ENCODE results near the gene DUSP28.
"Not testable (repeated sequence)": the region's sequence is repeated elsewhere in the genome, so short reads cannot be mapped to it uniquely, and the experiment has no call there.

Gene DUSP28

GRCh38 chr2:240559286-240559685 is 871 bp upstream of the DUSP28 start:
- H3K27me3 ChIP-seq (replicated peaks in 2 of 5; ENCODE audit: control insufficient read depth in 4 of 5, insufficient read depth in 5 of 5, low read length in 4 of 5): no peaks in the 10 kb centered on the region
- peaks cover 0 to 24% (median 6%) of the 10 kb centered on the region in 4 experiments for H3K36me3 ChIP-seq (ENCODE audit: control insufficient read depth in 4 of 4, insufficient read depth in 4 of 4, low read length in 3 of 4)
- CTCF ChIA-PET: interaction anchor here (1.0 kb wide), 1 partner anchor 45 kb away, joined by 3 read pairs; no protein-coding TSS in a partner anchor
- WGBS (ENCODE audit: insufficient coverage): 100% methylated on average over 2 of the region's 3 CpGs
- H3K4me1 ChIP-seq (ENCODE audit: control extremely low read depth in 1 of 4, control insufficient read depth in 4 of 4, insufficient read depth in 4 of 4, low read length in 3 of 4): peaks cover 9 to 54% (median 38%) of the 10 kb centered on the region in 4 experiments
- DNase-seq: no peak
- no peaks in the 10 kb centered on the region for H3K9me3 ChIP-seq (ENCODE audit: control extremely low read depth in 1 of 5, control insufficient read depth in 4 of 5, insufficient read depth in 2 of 5, low read depth in 1 of 5, low read length in 4 of 5)
- H3K27ac ChIP-seq (ENCODE audit: insufficient read depth in 1 of 2, low read depth in 1 of 2, low read length in 2 of 2, poor library complexity in 1 of 2, severe bottlenecking in 2 of 2): no peak overlapping the region
- POLR2A ChIA-PET: no interaction called here
- H3K4me3 ChIP-seq (ENCODE audit: control insufficient read depth in 1 of 7, extremely low read depth in 1 of 7, insufficient read depth in 4 of 7, low read depth in 2 of 7, low read length in 6 of 7): peak overlapping the region in 4 of 7 experiments; percentile 64 to 81 (median 75)

GRCh38 chr2:240560480-240561324 is 545 bp downstream of the DUSP28 start:
- CTCF ChIA-PET: interaction anchor here (1.1 kb wide), 1 partner anchor 26 kb away, joined by 6 read pairs; the partner anchor contains the start of gene CAPN10
- peak overlapping the region; percentile 46 to 88 for H3K27ac ChIP-seq (ENCODE audit: insufficient read depth in 1 of 2, low read depth in 1 of 2, low read length in 2 of 2, poor library complexity in 1 of 2, severe bottlenecking in 2 of 2)
- peak overlapping the region; percentile 43 to 81 (median 75) for H3K4me3 ChIP-seq (ENCODE audit: control insufficient read depth in 1 of 7, extremely low read depth in 1 of 7, insufficient read depth in 4 of 7, low read depth in 2 of 7, low read length in 6 of 7)
- peaks cover 0 to 19% (median 1%) of the 10 kb centered on the region in 4 experiments for H3K36me3 ChIP-seq (ENCODE audit: control insufficient read depth in 4 of 4, insufficient read depth in 4 of 4, low read length in 3 of 4)
- H3K4me1 ChIP-seq (ENCODE audit: control extremely low read depth in 1 of 4, control insufficient read depth in 4 of 4, insufficient read depth in 4 of 4, low read length in 3 of 4): peaks cover 16 to 68% (median 52%) of the 10 kb centered on the region in 4 experiments
- H3K9me3 ChIP-seq (ENCODE audit: control extremely low read depth in 1 of 5, control insufficient read depth in 4 of 5, insufficient read depth in 2 of 5, low read depth in 1 of 5, low read length in 4 of 5): no peaks in the 10 kb centered on the region
- POLR2A ChIA-PET: interaction anchor here (0.6 to 2.6 kb wide), 3 partner anchors 25 to 47 kb away, joined by 3 to 16 read pairs (median 3); partner anchors contain the start of gene CAPN10
- DNase-seq: peak; percentile 97 to 99 (median 98)
- WGBS (ENCODE audit: insufficient coverage): under 1% methylated on average over 97 of the region's 101 CpGs
- H3K27me3 ChIP-seq (replicated peaks in 2 of 5; ENCODE audit: control insufficient read depth in 4 of 5, insufficient read depth in 5 of 5, low read length in 4 of 5): no peaks in the 10 kb centered on the region

GRCh38 chr2:240561325-240561971 is 1.3 kb downstream of the DUSP28 start:
- peak overlapping the region in 1 of 2 experiments; percentile 88 for H3K27ac ChIP-seq (ENCODE audit: insufficient read depth in 1 of 2, low read depth in 1 of 2, low read length in 2 of 2, poor library complexity in 1 of 2, severe bottlenecking in 2 of 2)
- no peaks in the 10 kb centered on the region for H3K9me3 ChIP-seq (ENCODE audit: control extremely low read depth in 1 of 5, control insufficient read depth in 4 of 5, insufficient read depth in 2 of 5, low read depth in 1 of 5, low read length in 4 of 5)
- 35% methylated on average over 11 of the region's 14 CpGs for WGBS (ENCODE audit: insufficient coverage)
- peak overlapping the region; percentile 43 to 81 (median 75) for H3K4me3 ChIP-seq (ENCODE audit: control insufficient read depth in 1 of 7, extremely low read depth in 1 of 7, insufficient read depth in 4 of 7, low read depth in 2 of 7, low read length in 6 of 7)
- H3K27me3 ChIP-seq (replicated peaks in 2 of 5; ENCODE audit: control insufficient read depth in 4 of 5, insufficient read depth in 5 of 5, low read length in 4 of 5): no peaks in the 10 kb centered on the region
- ChIA-PET POLR2A (interaction anchor here (1.0 to 2.6 kb wide), 2 partner anchors 25 to 47 kb away, joined by 3 to 16 read pairs; partner anchors contain the start of gene CAPN10), CTCF (interaction anchor here (1.1 kb wide), 1 partner anchor 26 kb away, joined by 6 read pairs; the partner anchor contains the start of gene CAPN10)
- DNase-seq: peak in 1 of 3 donors; percentile 34
- H3K36me3 ChIP-seq (ENCODE audit: control insufficient read depth in 4 of 4, insufficient read depth in 4 of 4, low read length in 3 of 4): peaks cover 0 to 15% (median 1%) of the 10 kb centered on the region in 4 experiments
- peaks cover 16 to 73% (median 58%) of the 10 kb centered on the region in 4 experiments for H3K4me1 ChIP-seq (ENCODE audit: control extremely low read depth in 1 of 4, control insufficient read depth in 4 of 4, insufficient read depth in 4 of 4, low read length in 3 of 4)

- H3K36me3 ChIP-seq (ENCODE audit: control insufficient read depth in 4 of 4, insufficient read depth in 4 of 4, low read length in 3 of 4): peaks cover 0 to 11% (median 1%) of the 10 kb centered on the region in 4 experiments
- not testable (repeated sequence) for H3K27me3 ChIP-seq (replicated peaks in 2 of 5; ENCODE audit: control insufficient read depth in 4 of 5, insufficient read depth in 5 of 5, low read length in 4 of 5); H3K9me3 ChIP-seq (ENCODE audit: control extremely low read depth in 1 of 5, control insufficient read depth in 4 of 5, insufficient read depth in 2 of 5, low read depth in 1 of 5, low read length in 4 of 5); H3K4me3 ChIP-seq (ENCODE audit: control insufficient read depth in 1 of 7, extremely low read depth in 1 of 7, insufficient read depth in 4 of 7, low read depth in 2 of 7, low read length in 6 of 7); H3K27ac ChIP-seq (ENCODE audit: insufficient read depth in 1 of 2, low read depth in 1 of 2, low read length in 2 of 2, poor library complexity in 1 of 2, severe bottlenecking in 2 of 2); DNase-seq
- 96% methylated on average over 17 of the region's 17 CpGs for WGBS (ENCODE audit: insufficient coverage)
- CTCF ChIA-PET: interaction anchor here (1.2 kb wide), 1 partner anchor 31 kb away, joined by 3 read pairs; no protein-coding TSS in a partner anchor
- POLR2A ChIA-PET: interaction anchor here (0.7 kb wide), 1 partner anchor 10 kb away, joined by 4 read pairs; no protein-coding TSS in a partner anchor
- H3K4me1 ChIP-seq (ENCODE audit: control extremely low read depth in 1 of 4, control insufficient read depth in 4 of 4, insufficient read depth in 4 of 4, low read length in 3 of 4): peaks cover 18 to 76% (median 66%) of the 10 kb centered on the region in 4 experiments
Observed at GRCh38 chr2:240563231-240563630, 3.1 kb downstream of the DUSP28 start.

- ChIA-PET CTCF (interaction anchor here (1.0 to 1.5 kb wide), 5 partner anchors 22 to 85 kb away, joined by 3 to 5 read pairs (median 3); no protein-coding TSS in a partner anchor), POLR2A (interaction anchor here (5.5 kb wide), 1 partner anchor 23 kb away, joined by 39 read pairs; the partner anchor contains the start of gene CAPN10)
- H3K27ac ChIP-seq (ENCODE audit: insufficient read depth in 1 of 2, low read depth in 1 of 2, low read length in 2 of 2, poor library complexity in 1 of 2, severe bottlenecking in 2 of 2): peak overlapping the region in 1 of 2 experiments; percentile 92
- peaks cover 18 to 71% (median 65%) of the 10 kb centered on the region in 4 experiments for H3K4me1 ChIP-seq (ENCODE audit: control extremely low read depth in 1 of 4, control insufficient read depth in 4 of 4, insufficient read depth in 4 of 4, low read length in 3 of 4)
- H3K27me3 ChIP-seq (replicated peaks in 2 of 5; ENCODE audit: control insufficient read depth in 4 of 5, insufficient read depth in 5 of 5, low read length in 4 of 5): no peaks in the 10 kb centered on the region
- DNase-seq: no peak
- H3K9me3 ChIP-seq (ENCODE audit: control extremely low read depth in 1 of 5, control insufficient read depth in 4 of 5, insufficient read depth in 2 of 5, low read depth in 1 of 5, low read length in 4 of 5): no peaks in the 10 kb centered on the region
- H3K36me3 ChIP-seq (ENCODE audit: control insufficient read depth in 4 of 4, insufficient read depth in 4 of 4, low read length in 3 of 4): peaks cover 0 to 11% (median under 1%) of the 10 kb centered on the region in 4 experiments
- 97% methylated on average over 10 of the region's 12 CpGs for WGBS (ENCODE audit: insufficient coverage)
- peak overlapping the region in 1 of 7 experiments; percentile 33 for H3K4me3 ChIP-seq (ENCODE audit: control insufficient read depth in 1 of 7, extremely low read depth in 1 of 7, insufficient read depth in 4 of 7, low read depth in 2 of 7, low read length in 6 of 7)
Observed at GRCh38 chr2:240563951-240564560, 3.9 kb downstream of the DUSP28 start.

- 75% methylated on average over 5 of the region's 10 CpGs for WGBS (ENCODE audit: insufficient coverage)
- Histone ChIP-seq H3K4me3 (ENCODE audit: control insufficient read depth in 1 of 7, extremely low read depth in 1 of 7, insufficient read depth in 4 of 7, low read depth in 2 of 7, low read length in 6 of 7) (peak overlapping the region in 5 of 7 experiments; percentile 19 to 77 (median 63)), H3K36me3 (ENCODE audit: control insufficient read depth in 4 of 4, insufficient read depth in 4 of 4, low read length in 3 of 4) (peaks cover 0 to 11% (median 0%) of the 10 kb centered on the region in 4 experiments), H3K27me3 (replicated peaks in 2 of 5; ENCODE audit: control insufficient read depth in 4 of 5, insufficient read depth in 5 of 5, low read length in 4 of 5) (no peaks in the 10 kb centered on the region), H3K9me3 (ENCODE audit: control extremely low read depth in 1 of 5, control insufficient read depth in 4 of 5, insufficient read depth in 2 of 5, low read depth in 1 of 5, low read length in 4 of 5) (no peaks in the 10 kb centered on the region), H3K4me1 (ENCODE audit: control extremely low read depth in 1 of 4, control insufficient read depth in 4 of 4, insufficient read depth in 4 of 4, low read length in 3 of 4) (peaks cover 14 to 71% (median 66%) of the 10 kb centered on the region in 4 experiments), H3K27ac (ENCODE audit: insufficient read depth in 1 of 2, low read depth in 1 of 2, low read length in 2 of 2, poor library complexity in 1 of 2, severe bottlenecking in 2 of 2) (peak overlapping the region; percentile 59 to 92)
- POLR2A ChIA-PET: interaction anchor here (0.7 to 5.5 kb wide), 3 partner anchors 22 to 1137 kb away, joined by 3 to 39 read pairs (median 4); partner anchors contain the start of genes CAPN10 and ING5
- DNase-seq: peak in 1 of 3 donors; percentile 43
- CTCF ChIA-PET: interaction anchor here (1.0 to 2.9 kb wide), 7 partner anchors 8 to 84 kb away, joined by 3 to 16 read pairs (median 5); partner anchors contain the start of genes ANKMY1 and CAPN10
Observed at GRCh38 chr2:240564561-240565332, 4.6 kb downstream of the DUSP28 start.

All from common myeloid progenitor, CD34-positive (primary cell).